HepG2 (cell line): Measurements from ENCODE around the gene TMEM258. TPM values are rescaled to one million over a fixed set of nuclear protein-coding genes. Genes with fewer than 3 reads are reported as not detected.

Experiments
- AGO1 ChIP-seq: fragments of 200-400 bp; formaldehyde crosslinking; IDR thresholded peaks from 2 replicates; pipeline ENCODE4 v1.6.1; 2017; ENCODE audit warnings: mild to moderate bottlenecking, low read depth, low read length, moderate library complexity; ENCODE audit not compliant: poor library complexity, severe bottlenecking
- ATF4 ChIP-seq, 2 experiments: fragments of 450-650 bp in 1 of 2; sonication (generic) in 1 of 2; formaldehyde crosslinking; IDR thresholded peaks; 2 replicates each; pipeline versions ENCODE4 v1.5.0 to v1.8.0; 2020 to 2022; ENCODE audit warnings: mild to moderate bottlenecking in 1 of 2, missing genetic modification reagents in 1 of 2
- CCAR2 ChIP-seq: fragments of 200-400 bp; formaldehyde crosslinking; optimal IDR thresholded peaks from 2 replicates; pipeline ENCODE3; 2018; ENCODE audit warnings: low read depth, mild to moderate bottlenecking, low read length, moderate library complexity
- CENPBD1 ChIP-seq: sonication (generic); formaldehyde crosslinking; IDR thresholded peaks from 2 replicates; pipeline ENCODE4 v1.8.0; 2022; ENCODE audit warnings: missing genetic modification reagents, low read depth, mild to moderate bottlenecking, borderline replicate concordance
- CHD4 ChIP-seq: fragments of 200-600 bp; sonication (generic); IDR thresholded peaks from 2 replicates; pipeline ENCODE4 v1.7.0; 2017; ENCODE audit warnings: mild to moderate bottlenecking, low read length, borderline replicate concordance
- GATA4 ChIP-seq: sonication (generic); IDR thresholded peaks from 2 replicates; pipeline ENCODE4 v1.6.1; 2016; ENCODE audit warnings: antibody characterized with exemption, low read depth, borderline replicate concordance
- GPBP1L1 ChIP-seq: sonication (generic); formaldehyde crosslinking; IDR thresholded peaks from 2 replicates; pipeline ENCODE4 v1.5.0; 2020; ENCODE audit warnings: mild to moderate bottlenecking, missing genetic modification reagents
- HNF4A ChIP-seq: sonication (generic); formaldehyde crosslinking; IDR thresholded peaks from 2 replicates; pipeline ENCODE4 v1.4.0; 2020; ENCODE audit warnings: missing genetic modification reagents
- MED13 ChIP-seq: sonication (generic); formaldehyde crosslinking; IDR thresholded peaks from 2 replicates; pipeline ENCODE4 v1.5.0; 2020; ENCODE audit warnings: missing genetic modification reagents
- MLLT10 ChIP-seq: sonication (generic); formaldehyde crosslinking; IDR thresholded peaks from 2 replicates; pipeline ENCODE4 v1.4.0; 2020; ENCODE audit warnings: missing genetic modification reagents
- MTA1 ChIP-seq: sonication (generic); formaldehyde crosslinking; IDR thresholded peaks from 2 replicates; pipeline ENCODE4 v1.4.0; 2020; ENCODE audit warnings: missing genetic modification reagents, mild to moderate bottlenecking, borderline replicate concordance
- MYC ChIP-seq: sonication (generic); formaldehyde crosslinking; IDR thresholded peaks from 2 replicates; pipeline ENCODE4 v1.9.0; 2021; ENCODE audit warnings: missing genetic modification reagents, borderline replicate concordance
- POGZ ChIP-seq: sonication (generic); formaldehyde crosslinking; IDR thresholded peaks from 2 replicates; pipeline ENCODE4 v1.4.0; 2020; ENCODE audit warnings: mild to moderate bottlenecking, missing genetic modification reagents
- REXO4 ChIP-seq: sonication (generic); formaldehyde crosslinking; IDR thresholded peaks from 2 replicates; pipeline ENCODE4 v1.8.0; 2022; ENCODE audit warnings: missing genetic modification reagents, mild to moderate bottlenecking, borderline replicate concordance
- SNAI1 ChIP-seq: sonication (generic); formaldehyde crosslinking; IDR thresholded peaks from 2 replicates; pipeline ENCODE4 v1.5.0; 2020; ENCODE audit warnings: mild to moderate bottlenecking, missing genetic modification reagents, borderline replicate concordance
- STAT5B ChIP-seq: sonication (generic); formaldehyde crosslinking; IDR thresholded peaks from 2 replicates; pipeline ENCODE4 v1.4.0; 2020; ENCODE audit warnings: missing genetic modification reagents
- TBX3 ChIP-seq: fragments of 450-650 bp; IDR thresholded peaks from 2 replicates; pipeline ENCODE4 v1.6.1; 2017; ENCODE audit warnings: antibody characterized with exemption, mild to moderate bottlenecking, inconsistent platforms, borderline replicate concordance
- THAP11 ChIP-seq: IDR thresholded peaks from 2 replicates; pipeline ENCODE4 v1.6.1; 2016; ENCODE audit warnings: missing biosample characterization, missing genetic modification reagents
- ZFYVE20 ChIP-seq: sonication (generic); formaldehyde crosslinking; IDR thresholded peaks from 2 replicates; pipeline ENCODE4 v1.8.0; 2023; ENCODE audit warnings: low read depth, mild to moderate bottlenecking, moderate library complexity, missing genetic modification reagents, borderline replicate concordance
- ZNF619 ChIP-seq: sonication (generic); formaldehyde crosslinking; IDR thresholded peaks from 2 replicates; pipeline ENCODE4 v1.4.0; 2020; ENCODE audit warnings: mild to moderate bottlenecking, missing genetic modification reagents
- ZNF772 ChIP-seq: sonication (generic); formaldehyde crosslinking; IDR thresholded peaks from 2 replicates; pipeline ENCODE4 v1.5.0; 2020; ENCODE audit warnings: mild to moderate bottlenecking, missing genetic modification reagents
- ZNF780A ChIP-seq: sonication (generic); formaldehyde crosslinking; IDR thresholded peaks from 2 replicates; pipeline ENCODE4 v1.8.0; 2022; ENCODE audit warnings: mild to moderate bottlenecking, missing genetic modification reagents, moderate library complexity
- ZNF83 ChIP-seq: sonication (generic); formaldehyde crosslinking; IDR thresholded peaks from 2 replicates; pipeline ENCODE4 v1.4.0; 2020; ENCODE audit warnings: missing genetic modification reagents, mild to moderate bottlenecking, borderline replicate concordance
- ZSCAN20 ChIP-seq: sonication (generic); formaldehyde crosslinking; IDR thresholded peaks from 2 replicates; pipeline ENCODE4 v1.4.0; 2020; ENCODE audit warnings: missing genetic modification reagents, mild to moderate bottlenecking, borderline replicate concordance
- ZXDC ChIP-seq: sonication (generic); formaldehyde crosslinking; IDR thresholded peaks from 2 replicates; pipeline ENCODE4 v1.5.0; 2020; ENCODE audit warnings: mild to moderate bottlenecking, missing genetic modification reagents
- polyA plus RNA-seq, 8 experiments: library from polyadenylated mRNA; depleted of rRNA in 3 of 8; stranded (reverse) in 7 of 8; unstranded in 1 of 8; fragments of >200 nt; fragmentation: Illumina TruSeq in 4 of 8; extraction: Trizol in 4 of 8; gene quantifications; 2 replicates each; pipeline versions ENCODE4 v1.2.1 to v1.2.3, GENCODE V29; 2011 to 2016; ENCODE audit warnings: low read depth in 4 of 8, missing spikeins in 1 of 8, mixed read lengths in 1 of 8; ENCODE audit not compliant: insufficient read depth in 1 of 8
- total RNA-seq, 5 experiments: library from RNA; depleted of rRNA; stranded (reverse); fragments of >200 nt; fragmentation: Illumina TruSeq; extraction: Trizol; gene quantifications; 2 replicates each; pipeline ENCODE4 v1.2.3, GENCODE V29; 2016; ENCODE audit warnings: low read depth in 1 of 5

Gene TMEM258
- total and polyA plus RNA-seq, 2 of the 13 experiments (the other 11 are each of a cell fraction or from before 2014, with no cell fraction given) = 175 to 424 TPM

- TF ChIP-seq CENPBD1 (CRISPR knock-in tag) (peak; percentile 40; the same call in 1 of the 2 replicates), TBX3 (no peak), MYC (CRISPR knock-in tag) (peak; percentile 89), STAT5B (CRISPR knock-in tag) (peak; percentile 17; the same call in 1 of the 2 replicates), SNAI1 (CRISPR knock-in tag) (peak; percentile 84; the same call in 1 of the 2 replicates), CCAR2 (no peak), ZNF83 (CRISPR knock-in tag) (no peak), ZFYVE20 (CRISPR knock-in tag) (no peak), ZNF780A (CRISPR knock-in tag) (no peak), ATF4 (CRISPR knock-in tag; IDR thresholded peaks at IDR 0.05) (peak in 1 of 2 experiments; percentile 58; a peak in 2 of 4 replicates), ZNF772 (CRISPR knock-in tag) (no peak; the same call in none of the 2 replicates), MLLT10 (CRISPR knock-in tag) (no peak), ZXDC (peak; percentile 73; the same call in 1 of the 2 replicates), POGZ (CRISPR knock-in tag) (peak; percentile 86), MTA1 (CRISPR knock-in tag) (peak; percentile 94), AGO1 (peak; percentile 88), THAP11 (CRISPR knock-in tag) (peak; percentile 87), REXO4 (CRISPR knock-in tag) (no peak), CHD4 (no peak), MED13 (peak; percentile 34; the same call in 1 of the 2 replicates), HNF4A (CRISPR knock-in tag) (peak; percentile 37), ZNF619 (CRISPR knock-in tag) (no peak; the same call in 1 of the 2 replicates), GPBP1L1 (CRISPR knock-in tag) (no peak), GATA4 (no peak), ZSCAN20 (CRISPR knock-in tag) (peak; percentile 77; the same call in 1 of the 2 replicates)
Measured at GRCh38 chr11:61816736-61817455, 24.5 kb upstream of the TMEM258 start, which contains the start of gene FADS1 (continued).
